Osteoblast (primary cell): ENCODE measurements around the gene MAP2K5. TPM values are rescaled to one million over a fixed set of nuclear protein-coding genes. Genes with fewer than 3 reads are reported as not detected.
A peak's percentile ranks its signal among the peaks of the same experiment; 100 is the strongest.

ENCODE experiments used
- DNase-seq: peaks from one replicate; pipeline ENCODE4 v3.0.0; 2011; ENCODE audit warnings: low spot score, mixed read lengths; ENCODE audit not compliant: insufficient read length; ENCODE audit errors: missing footprints
- H2AFZ ChIP-seq: 2 replicates; pipeline ENCODE4 v1.6.0; 2011; ENCODE audit warnings: mild to moderate bottlenecking, low read length
- H3K27ac ChIP-seq: 2 replicates; pipeline ENCODE4 v1.5.1; 2011; ENCODE audit warnings: mild to moderate bottlenecking, low read depth, low read length, moderate library complexity
- H3K27me3 ChIP-seq: 2 replicates; pipeline ENCODE4 v1.6.0; 2012; ENCODE audit warnings: mild to moderate bottlenecking, control low read depth, inconsistent platforms, low read length, moderate library complexity; ENCODE audit not compliant: insufficient read depth
- H3K36me3 ChIP-seq: 2 replicates; pipeline ENCODE4 v1.5.1; 2011; ENCODE audit warnings: mild to moderate bottlenecking, low read length, control low read depth, moderate library complexity; ENCODE audit not compliant: insufficient read depth
- H3K4me1 ChIP-seq: 2 replicates; pipeline ENCODE4 v1.5.1; 2011; ENCODE audit warnings: mild to moderate bottlenecking, low read length, control low read depth, moderate library complexity; ENCODE audit not compliant: insufficient read depth
- H3K4me2 ChIP-seq: 2 replicates; pipeline ENCODE4 v1.6.0; 2011; ENCODE audit warnings: mild to moderate bottlenecking, low read length; ENCODE audit not compliant: insufficient read depth
- H3K4me3 ChIP-seq: fragments of 200-600 bp; sonication (generic); 3 replicates; pipeline ENCODE4 v1.5.1; 2012; ENCODE audit warnings: mild to moderate bottlenecking, low read length, inconsistent platforms; ENCODE audit not compliant: insufficient read depth
- H3K79me2 ChIP-seq: 2 replicates; pipeline ENCODE4 v1.6.0; 2012; ENCODE audit warnings: mild to moderate bottlenecking, low read length, control low read depth, inconsistent platforms; ENCODE audit not compliant: insufficient read depth
- H3K9me3 ChIP-seq: 2 replicates; pipeline ENCODE4 v1.5.1; 2011; ENCODE audit warnings: low read depth, low read length, control low read depth
- H4K20me1 ChIP-seq: 2 replicates; pipeline ENCODE4 v1.6.0; 2012; ENCODE audit warnings: mild to moderate bottlenecking, low read length, control low read depth; ENCODE audit not compliant: insufficient read depth
- CTCF ChIP-seq: IDR thresholded peaks from 2 replicates; pipeline ENCODE4 v1.5.1; 2011; ENCODE audit warnings: mild to moderate bottlenecking, low read depth, low read length, moderate library complexity; ENCODE audit errors: extremely low read depth
- total RNA-seq: library from RNA; depleted of rRNA; stranded (reverse); fragments of >200 nt; gene quantifications from 2 replicates; pipeline ENCODE4 v1.2.3, GENCODE V29; 2012

The MAP2K5 gene
- total RNA-seq, 1 donor: 10.1 TPM

DNA sequence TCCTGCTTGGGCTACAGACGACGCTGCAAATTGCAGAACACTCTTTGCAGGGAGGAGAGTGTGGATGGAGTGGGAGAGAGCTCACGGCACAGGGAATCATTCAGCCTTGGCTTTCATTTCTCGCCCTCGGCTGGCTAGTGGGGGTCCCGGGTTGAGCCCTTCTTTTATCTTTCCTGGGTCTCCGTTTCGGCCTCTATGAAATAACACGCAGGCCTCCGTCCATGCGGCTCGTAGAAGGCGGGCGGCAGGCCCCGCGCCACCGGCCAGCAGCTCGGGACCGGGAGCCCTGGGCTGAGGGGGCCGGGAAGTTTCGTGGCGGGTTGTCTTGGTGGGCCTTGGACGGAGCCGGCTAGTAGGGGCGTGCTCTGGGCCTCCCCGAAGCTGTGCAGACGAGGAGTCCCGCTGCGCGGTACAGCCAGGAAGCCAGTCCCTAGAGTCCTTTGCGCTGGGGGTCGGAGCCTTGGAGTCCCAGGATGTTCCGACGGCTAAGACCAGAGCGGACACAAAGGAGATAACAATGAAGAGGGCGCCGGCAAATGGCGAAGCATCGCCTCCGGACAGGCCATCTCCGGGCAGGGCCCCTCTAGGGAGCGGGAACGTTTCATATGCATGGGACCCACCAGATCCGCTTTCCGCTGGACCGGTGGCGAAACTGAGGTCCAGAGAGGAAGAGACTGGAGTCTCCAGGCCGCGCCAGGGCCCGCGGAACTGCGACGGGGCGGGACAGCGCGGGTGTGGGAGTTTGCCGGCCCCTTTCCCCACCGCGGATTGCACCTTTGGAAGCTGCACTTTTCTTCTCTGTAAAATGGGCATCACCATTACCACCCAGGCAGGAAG is 293.0 kb downstream of the MAP2K5 start:
- Histone ChIP-seq H3K36me3 (no peaks in the 10 kb centered on the region), H3K4me2 (peak overlapping the region; percentile 84), H3K4me1 (peaks cover 23% of the 10 kb centered on the region), H4K20me1 (no peaks in the 10 kb centered on the region), H3K9me3 (no peaks in the 10 kb centered on the region), H3K27me3 (peaks cover 66% of the 10 kb centered on the region), H3K4me3 (peak overlapping the region; percentile 64), H2AFZ (peak overlapping the region; percentile 70), H3K27ac (no peak overlapping the region), H3K79me2 (no peaks in the 10 kb centered on the region)
- TF ChIP-seq CTCF: no peak
- DNase-seq: peak; percentile 72

DNA sequence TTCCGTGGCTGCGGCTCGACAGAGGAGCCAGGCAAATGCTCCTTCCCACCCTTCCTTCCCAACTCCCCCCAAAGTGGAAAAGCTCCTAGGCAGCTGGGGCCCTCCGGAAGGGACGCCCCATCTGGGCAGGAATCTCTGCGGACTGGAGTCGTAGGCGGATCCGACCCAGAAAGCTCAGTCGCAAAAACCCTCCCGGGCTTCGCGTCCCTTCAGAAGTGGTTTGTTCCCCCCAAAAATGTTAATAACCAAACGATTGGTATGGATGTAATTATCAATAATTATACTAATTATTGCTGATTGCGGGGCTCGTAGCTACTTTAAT is 293.6 kb downstream of the MAP2K5 start:
- peak overlapping the region; percentile 70 for H2AFZ ChIP-seq
- peaks cover 60% of the 10 kb centered on the region for H3K27me3 ChIP-seq
- no peaks in the 10 kb centered on the region for H4K20me1 ChIP-seq
- peaks cover 25% of the 10 kb centered on the region for H3K4me1 ChIP-seq
- peak; percentile 86 for DNase-seq
- no peak overlapping the region for H3K27ac ChIP-seq
- peak overlapping the region; percentile 64 for H3K4me3 ChIP-seq
- no peaks in the 10 kb centered on the region for H3K79me2 ChIP-seq
- no peaks in the 10 kb centered on the region for H3K36me3 ChIP-seq
- no peaks in the 10 kb centered on the region for H3K9me3 ChIP-seq
- H3K4me2 ChIP-seq: peak overlapping the region; percentile 84
- TF ChIP-seq CTCF: no peak

DNA sequence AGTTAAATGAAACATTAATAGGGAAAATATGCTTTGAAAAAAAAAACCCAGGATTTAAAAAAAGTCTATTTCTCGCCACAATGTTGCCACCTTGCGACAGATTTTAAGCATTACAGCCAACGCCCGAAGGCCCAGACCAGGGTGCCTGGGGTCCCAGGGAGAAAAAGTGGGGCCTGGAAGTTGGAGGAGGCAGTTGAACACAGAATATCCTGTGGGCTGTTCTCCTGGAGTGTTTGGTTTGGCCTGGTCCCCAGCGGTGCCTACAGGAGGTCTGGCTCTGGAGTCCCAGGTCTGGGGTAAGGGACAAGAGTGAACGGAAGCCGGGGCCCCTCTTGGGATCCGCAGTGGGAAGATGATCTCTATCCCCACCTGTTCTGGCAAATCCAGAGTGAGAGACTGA is 294.0 kb downstream of the MAP2K5 start:
- Histone ChIP-seq H3K27ac (no peak overlapping the region), H3K4me3 (peak overlapping the region; percentile 64), H2AFZ (no peak overlapping the region), H3K79me2 (no peaks in the 10 kb centered on the region), H4K20me1 (no peaks in the 10 kb centered on the region), H3K27me3 (peaks cover 56% of the 10 kb centered on the region), H3K9me3 (no peaks in the 10 kb centered on the region), H3K4me2 (peak overlapping the region; percentile 84), H3K4me1 (peaks cover 28% of the 10 kb centered on the region), H3K36me3 (no peaks in the 10 kb centered on the region)
- DNase-seq: peak; percentile 95
- peak; percentile 84 for TF ChIP-seq CTCF

DNA sequence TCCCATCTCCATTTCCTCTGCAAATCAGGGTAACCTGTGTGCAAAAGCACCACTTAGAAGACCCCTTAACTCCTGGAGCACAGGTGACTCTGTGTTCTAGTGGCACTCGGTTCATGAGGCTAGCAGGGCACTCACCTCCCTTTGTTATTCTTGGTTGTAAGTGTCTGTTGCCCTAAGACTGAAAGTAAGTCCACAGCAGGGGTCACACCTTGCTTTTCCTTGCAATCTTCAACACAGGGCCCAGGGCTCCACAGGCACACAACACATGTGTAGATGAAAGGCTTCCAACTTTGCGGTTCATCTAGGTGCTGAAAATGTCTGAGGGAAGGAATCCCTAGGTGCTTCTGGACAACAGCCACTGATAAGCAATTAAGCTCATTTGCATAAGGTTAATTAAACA is 294.5 kb downstream of the MAP2K5 start:
- Histone ChIP-seq H3K9me3 (no peaks in the 10 kb centered on the region), H3K27me3 (peaks cover 53% of the 10 kb centered on the region), H3K4me3 (no peak overlapping the region)

More for the DNA sequence above, 294.5 kb downstream of the MAP2K5 start:
- Histone ChIP-seq H2AFZ (no peak overlapping the region), H3K79me2 (no peaks in the 10 kb centered on the region), H3K27ac (no peak overlapping the region), H3K4me1 (peaks cover 29% of the 10 kb centered on the region), H3K4me2 (no peak overlapping the region), H3K36me3 (no peaks in the 10 kb centered on the region), H4K20me1 (no peaks in the 10 kb centered on the region)
- DNase-seq: peak; percentile 13
- no peak for TF ChIP-seq CTCF
